Testis (tissue), 3 donors: ENCODE measurements around the gene BEGAIN. TPM values are rescaled to one million over a fixed set of nuclear protein-coding genes. Genes with fewer than 3 reads are reported as not detected.

ENCODE experiments used
- DNase-seq: peaks from one replicate; pipeline ENCODE4 v3.0.0-alpha.2; 2019
- H3K27ac ChIP-seq, 2 donors: fragments of 200-600 bp; sonication (generic); one replicate each; pipeline ENCODE4 v1.5.1; 2019
- H3K27me3 ChIP-seq: fragments of 200-600 bp; sonication (generic); one replicate; pipeline ENCODE4 v1.5.1; 2019
- H3K36me3 ChIP-seq: fragments of 200-600 bp; sonication (generic); one replicate; pipeline ENCODE4 v1.5.1; 2017; ENCODE audit warnings: low read depth; ENCODE audit errors: missing control alignments
- H3K4me1 ChIP-seq: fragments of 200-600 bp; sonication (generic); one replicate; pipeline ENCODE4 v1.5.1; 2019
- H3K4me3 ChIP-seq, 2 donors: fragments of 200-600 bp; sonication (generic); one replicate each; pipeline ENCODE4 v1.5.1; 2017 to 2019
- H3K9me3 ChIP-seq: fragments of 200-600 bp; sonication (generic); one replicate; pipeline ENCODE4 v1.5.1; 2017
- POLR2A ChIP-seq: fragments of 450-650 bp; IDR thresholded peaks from one replicate; pipeline ENCODE4 v1.6.1; 2017; ENCODE audit warnings: antibody characterized with exemption, mild to moderate bottlenecking, moderate library complexity
- WGBS, 2 donors: methylation state at CpG; one replicate each; pipeline ENCODE4 v1.1.5; 2018; 5-methylcytosine and 5-hydroxymethylcytosine counted together
- intact Hi-C: fragments of 100-400 bp; cut with DNase I; formaldehyde crosslinking; loops from one replicate; pipeline ENCODE4 v1.15.1; 2023; ENCODE audit warnings: low total_unique reads
- polyA plus RNA-seq: library from polyadenylated mRNA; stranded (reverse); fragments of 350-450 nt; fragmentation: Illumina TruSeq; extraction: RNeasy Lipid Tissue Mini Kit (QIAGEN cat#74804); gene quantifications from one replicate; pipeline ENCODE4 v1.2.3, GENCODE V29; 2014; ENCODE audit warnings: low read depth, low replicate concordance; ENCODE audit not compliant: insufficient read depth
- total RNA-seq, 2 donors: library from RNA; depleted of rRNA; stranded (reverse); fragments of >200 nt; gene quantifications; one replicate each; pipeline ENCODE4 v1.2.3, GENCODE V29; 2016
- TF ChIP-seq, protein P1 (sequence below), 3 experiments: fragments of 450-650 bp in 2 of 3; fragments of 200-600 bp in 1 of 3; sonication (generic) in 1 of 3; IDR thresholded peaks; one replicate each; pipeline ENCODE4 v1.5.1; 2016 to 2019; ENCODE audit warnings: antibody characterized with exemption in 3 of 3, mild to moderate bottlenecking in 2 of 3, moderate library complexity in 1 of 3

The BEGAIN gene
- total and polyA plus RNA-seq, 3 donors from 2014 or later = 4.5 to 7.6 (median 6.9) TPM

DNA sequence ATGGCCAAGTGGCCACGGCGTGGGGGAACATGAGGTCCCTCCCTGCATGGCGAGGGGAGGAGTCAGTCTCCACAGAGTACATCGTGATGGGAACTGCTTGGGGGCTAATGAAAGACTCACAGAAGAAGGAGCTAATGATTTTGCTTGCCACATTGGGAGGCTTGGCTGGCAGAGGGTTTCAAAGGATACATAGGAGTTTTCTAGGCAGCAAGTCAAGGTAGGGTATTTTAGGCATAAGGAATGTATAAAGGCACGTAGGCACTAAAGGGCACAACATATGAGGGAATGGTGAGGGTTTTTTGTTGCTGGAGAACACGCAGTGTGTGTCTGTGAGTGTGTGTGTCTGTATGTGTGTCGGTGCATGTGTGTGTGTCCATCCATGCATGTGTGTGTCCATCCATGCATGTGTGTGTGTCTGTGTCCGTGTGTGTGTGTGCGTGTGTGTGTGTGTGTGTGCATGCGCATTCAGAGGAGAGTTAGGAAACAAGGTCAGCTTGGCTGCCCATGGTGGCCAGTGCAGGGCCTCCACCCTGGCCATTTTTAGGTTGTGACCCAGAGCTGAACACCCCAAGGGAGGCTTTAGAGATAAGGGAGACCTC is 84.5 kb downstream of the BEGAIN start:
- Histone ChIP-seq H3K27ac (no peak overlapping the region), H3K27me3 (no peaks in the 10 kb centered on the region), H3K4me1 (no peaks in the 10 kb centered on the region), H3K9me3 (no peaks in the 10 kb centered on the region), H3K36me3 (no peaks in the 10 kb centered on the region), H3K4me3 (no peak overlapping the region)
- TF ChIP-seq, protein P1, sequence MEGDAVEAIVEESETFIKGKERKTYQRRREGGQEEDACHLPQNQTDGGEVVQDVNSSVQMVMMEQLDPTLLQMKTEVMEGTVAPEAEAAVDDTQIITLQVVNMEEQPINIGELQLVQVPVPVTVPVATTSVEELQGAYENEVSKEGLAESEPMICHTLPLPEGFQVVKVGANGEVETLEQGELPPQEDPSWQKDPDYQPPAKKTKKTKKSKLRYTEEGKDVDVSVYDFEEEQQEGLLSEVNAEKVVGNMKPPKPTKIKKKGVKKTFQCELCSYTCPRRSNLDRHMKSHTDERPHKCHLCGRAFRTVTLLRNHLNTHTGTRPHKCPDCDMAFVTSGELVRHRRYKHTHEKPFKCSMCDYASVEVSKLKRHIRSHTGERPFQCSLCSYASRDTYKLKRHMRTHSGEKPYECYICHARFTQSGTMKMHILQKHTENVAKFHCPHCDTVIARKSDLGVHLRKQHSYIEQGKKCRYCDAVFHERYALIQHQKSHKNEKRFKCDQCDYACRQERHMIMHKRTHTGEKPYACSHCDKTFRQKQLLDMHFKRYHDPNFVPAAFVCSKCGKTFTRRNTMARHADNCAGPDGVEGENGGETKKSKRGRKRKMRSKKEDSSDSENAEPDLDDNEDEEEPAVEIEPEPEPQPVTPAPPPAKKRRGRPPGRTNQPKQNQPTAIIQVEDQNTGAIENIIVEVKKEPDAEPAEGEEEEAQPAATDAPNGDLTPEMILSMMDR (IDR thresholded peaks at IDR 0.05) = no peak
- no peak for TF ChIP-seq POLR2A
- 87 to 93% methylated on average over 8 to 10 of the region's 10 CpGs for WGBS, 2 donors
- DNase-seq = no peak
- intact Hi-C loops = no loop called here

DNA sequence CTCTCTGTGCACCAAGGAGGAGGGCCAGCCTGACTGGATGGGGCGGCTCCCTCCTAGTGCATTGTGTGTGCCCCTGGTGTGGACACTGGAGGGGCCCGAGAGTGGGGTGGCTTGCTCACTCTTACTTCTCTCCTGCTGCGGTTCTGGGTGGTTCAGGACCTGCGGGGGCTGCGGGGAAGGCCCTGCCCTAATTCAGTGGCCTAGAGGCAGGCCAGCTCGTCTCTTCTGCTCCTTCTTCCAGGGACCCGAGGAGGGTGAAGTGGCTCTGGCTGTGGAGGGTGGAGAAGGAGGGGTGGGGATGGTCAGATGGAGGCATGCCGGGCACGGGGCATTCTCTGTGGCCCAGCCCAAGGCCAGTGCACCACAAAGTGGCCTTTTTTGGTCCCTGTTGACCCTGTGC is 87.1 kb downstream of the BEGAIN start:
- Histone ChIP-seq H3K36me3 (no peaks in the 10 kb centered on the region), H3K4me3 (no peak overlapping the region), H3K27ac (no peak overlapping the region), H3K27me3 (no peaks in the 10 kb centered on the region), H3K9me3 (no peaks in the 10 kb centered on the region), H3K4me1 (no peaks in the 10 kb centered on the region)
- TF ChIP-seq POLR2A = no peak
- TF ChIP-seq, protein P1 (IDR thresholded peaks at IDR 0.05) = no peak
- WGBS, 2 donors = 95 to 100% methylated on average over 4 to 9 of the region's 9 CpGs
- intact Hi-C loops = no loop called here
- DNase-seq = no peak

DNA sequence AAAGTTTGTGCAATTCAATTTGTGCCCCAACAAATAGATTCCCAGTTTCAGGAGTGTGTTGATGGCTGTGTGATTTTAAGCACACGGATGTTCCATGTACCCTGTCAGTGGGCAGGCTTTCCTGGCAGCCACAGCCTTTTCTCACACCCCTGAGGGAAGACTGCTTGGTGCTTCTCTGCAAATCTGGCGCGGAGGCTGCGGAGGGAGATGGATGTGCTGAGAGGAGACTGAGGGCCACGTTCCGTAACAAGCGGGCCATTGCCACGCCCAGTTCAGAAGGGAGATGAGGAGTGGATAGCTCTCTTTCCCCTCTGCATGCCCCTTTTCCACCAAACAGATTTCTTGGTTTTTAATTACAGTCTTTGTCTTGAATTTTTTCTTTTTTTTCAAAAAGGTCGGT is 89.1 kb downstream of the BEGAIN start:
- H3K27ac ChIP-seq = no peak overlapping the region
- no peaks in the 10 kb centered on the region for H3K27me3 ChIP-seq
- no peaks in the 10 kb centered on the region for H3K4me1 ChIP-seq
- H3K36me3 ChIP-seq = no peaks in the 10 kb centered on the region
- intact Hi-C loops = no loop called here
- no peak overlapping the region for H3K4me3 ChIP-seq
- no peaks in the 10 kb centered on the region for H3K9me3 ChIP-seq
- 93 to 96% methylated on average over 9 of the region's 9 CpGs for WGBS, 2 donors
- DNase-seq = no peak
- TF ChIP-seq, protein P1 (IDR thresholded peaks at IDR 0.05) = no peak
- no peak for TF ChIP-seq POLR2A

DNA sequence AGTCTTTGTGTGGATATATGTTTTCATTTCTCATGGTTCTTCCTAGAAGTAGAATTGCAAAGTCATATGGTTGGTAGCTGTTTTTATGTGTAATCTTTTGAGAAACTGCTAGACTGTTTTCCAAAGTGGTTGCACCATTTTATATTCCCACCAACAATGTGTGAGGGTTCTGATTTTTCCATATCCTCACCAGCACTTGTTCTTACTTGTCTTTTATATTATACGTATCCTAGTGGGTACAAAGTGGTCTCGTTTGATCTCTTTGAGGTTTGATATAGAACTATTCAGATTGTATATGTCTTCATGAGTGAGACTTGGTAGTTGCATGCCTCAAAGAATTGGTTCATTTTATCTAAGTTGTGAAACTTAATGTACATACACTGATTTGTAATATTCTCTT is 91.3 kb downstream of the BEGAIN start:
- no peak for DNase-seq
- 90 to 93% methylated on average over 2 of the region's 2 CpGs for WGBS, 2 donors
- no peaks in the 10 kb centered on the region for H3K27me3 ChIP-seq

More for the DNA sequence above, 91.3 kb downstream of the BEGAIN start:
- TF ChIP-seq, protein P1 (IDR thresholded peaks at IDR 0.05) = no peak
- no peak for TF ChIP-seq POLR2A
- Histone ChIP-seq H3K27ac (no peak overlapping the region), H3K4me3 (no peak overlapping the region), H3K9me3 (no peaks in the 10 kb centered on the region), H3K4me1 (no peaks in the 10 kb centered on the region), H3K36me3 (no peaks in the 10 kb centered on the region)
- intact Hi-C loops = no loop called here
